Gastrocnemius medialis (tissue), 4 donors: ENCODE results near the gene REEP1. TPM values are rescaled to one million over a fixed set of nuclear protein-coding genes. Genes with fewer than 3 reads are reported as not detected.

Source experiments
- ATAC-seq, 2 donors: fragments of 150-250 bp; one replicate each; pipeline ENCODE4 v1.9.1; 2016
- DNase-seq, 2 donors: peaks; one replicate each; pipeline ENCODE4 v3.0.0-alpha.2; 2019
- H3K27ac ChIP-seq, 4 donors: fragments of 200-600 bp; sonication (generic); 1 replicate in 1 of 4; 2 replicates in 3 of 4; pipeline ENCODE4 v1.5.1; 2016 to 2018; ENCODE audit warnings: mild to moderate bottlenecking in 2 of 4, moderate library complexity in 1 of 4
- H3K27me3 ChIP-seq, 3 donors: fragments of 200-600 bp; sonication (generic) in 2 of 3; 1 replicate in 1 of 3; 2 replicates in 2 of 3; pipeline versions ENCODE4 v1.5.1 to v1.6.0; 2016 to 2019; ENCODE audit warnings: mild to moderate bottlenecking in 1 of 3, moderate library complexity in 1 of 3
- H3K36me3 ChIP-seq, 2 donors: fragments of 200-600 bp; sonication (generic) in 1 of 2; one replicate each; pipeline ENCODE4 v1.5.1; 2017 to 2018
- H3K4me1 ChIP-seq, 2 donors: fragments of 200-600 bp; sonication (generic) in 1 of 2; one replicate each; pipeline ENCODE4 v1.5.1; 2016 to 2017; ENCODE audit warnings: mild to moderate bottlenecking in 2 of 2
- H3K4me3 ChIP-seq, 4 donors: fragments of 200-600 bp; sonication (generic) in 3 of 4; 1 replicate in 1 of 4; 2 replicates in 3 of 4; pipeline ENCODE4 v1.5.1; 2016 to 2019; ENCODE audit warnings: mild to moderate bottlenecking in 2 of 4
- H3K9me3 ChIP-seq, 3 donors: fragments of 200-600 bp; sonication (generic) in 2 of 3; 1 replicate in 1 of 3; 2 replicates in 2 of 3; pipeline ENCODE4 v1.5.1; 2016 to 2019
- POLR2A ChIP-seq, 2 donors: fragments of 450-650 bp; IDR thresholded peaks; one replicate each; pipeline ENCODE4 v1.6.1; 2017; ENCODE audit warnings: antibody characterized with exemption in 2 of 2, mild to moderate bottlenecking in 2 of 2, moderate library complexity in 2 of 2
- in situ Hi-C, 4 donors: fragments of 200-750 bp; cut with MboI; loops; one replicate each; pipeline versions ENCODE4 v1.15.0 to v1.8.0; 2017; ENCODE audit warnings: low sequenced_read_pairs in 4 of 4
- intact Hi-C: fragments of 100-400 bp; cut with DNase I; formaldehyde crosslinking; loops from one replicate; pipeline ENCODE4 v1.15.1; 2023; ENCODE audit warnings: low total_unique reads
- total RNA-seq, 4 donors: library from RNA; depleted of rRNA; stranded (reverse); fragments of >200 nt; gene quantifications; one replicate each; pipeline versions ENCODE4 v1.1.0 to v1.2.3, GENCODE V29; 2016
- TF ChIP-seq, protein P1 (sequence below), 5 experiments: fragments of 450-650 bp in 3 of 5; fragments of 200-600 bp in 2 of 5; sonication (generic) in 2 of 5; IDR thresholded peaks in 4 of 5; conservative IDR thresholded peaks in 1 of 5; 1 replicate in 4 of 5; 2 replicates in 1 of 5; pipeline ENCODE4 v1.5.1; 2016 to 2019; ENCODE audit warnings: antibody characterized with exemption in 5 of 5, mild to moderate bottlenecking in 3 of 5, moderate library complexity in 3 of 5

REEP1 gene
- total RNA-seq, 4 donors from 2014 or later = 4.2 to 16.0 (median 6.3) TPM

DNA sequence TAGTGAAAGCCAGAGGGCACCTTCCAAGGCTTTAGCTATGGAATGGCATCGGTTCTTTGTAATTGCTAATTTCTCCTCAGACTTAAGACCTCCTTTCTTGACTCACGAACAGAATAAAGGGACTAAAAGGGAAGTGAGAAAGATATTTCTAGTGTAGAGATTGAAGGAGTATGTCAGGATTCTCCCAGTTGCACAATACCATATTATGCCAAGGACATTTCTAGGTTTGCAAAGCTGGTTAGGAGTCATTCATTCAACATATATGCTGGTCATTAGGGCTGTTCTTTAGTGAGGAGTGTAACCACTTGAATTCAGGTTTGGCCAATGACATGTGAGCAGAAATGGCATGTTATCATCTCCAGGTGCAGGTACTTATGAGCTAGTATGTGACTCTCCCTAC lies 7.4 kb downstream of the REEP1 start:
- no peaks in the 10 kb centered on the region for H3K36me3 ChIP-seq
- ATAC-seq (no peak), DNase-seq (no peak)
- H3K27ac ChIP-seq = no peak overlapping the region
- in situ Hi-C loops = no loop called here
- no peak overlapping the region for H3K4me3 ChIP-seq
- no peaks in the 10 kb centered on the region for H3K9me3 ChIP-seq
- no peak for TF ChIP-seq POLR2A (IDR thresholded peaks at IDR 0.05)
- TF ChIP-seq, protein P1, sequence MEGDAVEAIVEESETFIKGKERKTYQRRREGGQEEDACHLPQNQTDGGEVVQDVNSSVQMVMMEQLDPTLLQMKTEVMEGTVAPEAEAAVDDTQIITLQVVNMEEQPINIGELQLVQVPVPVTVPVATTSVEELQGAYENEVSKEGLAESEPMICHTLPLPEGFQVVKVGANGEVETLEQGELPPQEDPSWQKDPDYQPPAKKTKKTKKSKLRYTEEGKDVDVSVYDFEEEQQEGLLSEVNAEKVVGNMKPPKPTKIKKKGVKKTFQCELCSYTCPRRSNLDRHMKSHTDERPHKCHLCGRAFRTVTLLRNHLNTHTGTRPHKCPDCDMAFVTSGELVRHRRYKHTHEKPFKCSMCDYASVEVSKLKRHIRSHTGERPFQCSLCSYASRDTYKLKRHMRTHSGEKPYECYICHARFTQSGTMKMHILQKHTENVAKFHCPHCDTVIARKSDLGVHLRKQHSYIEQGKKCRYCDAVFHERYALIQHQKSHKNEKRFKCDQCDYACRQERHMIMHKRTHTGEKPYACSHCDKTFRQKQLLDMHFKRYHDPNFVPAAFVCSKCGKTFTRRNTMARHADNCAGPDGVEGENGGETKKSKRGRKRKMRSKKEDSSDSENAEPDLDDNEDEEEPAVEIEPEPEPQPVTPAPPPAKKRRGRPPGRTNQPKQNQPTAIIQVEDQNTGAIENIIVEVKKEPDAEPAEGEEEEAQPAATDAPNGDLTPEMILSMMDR (IDR thresholded peaks at IDR 0.05 in 4 of 5, conservative IDR thresholded peaks at IDR 0.05 in 1 of 5) = no peak
- no peaks in the 10 kb centered on the region for H3K27me3 ChIP-seq
- H3K4me1 ChIP-seq = peaks cover 15 to 20% of the 10 kb centered on the region in 2 donors
- intact Hi-C loops = no loop called here

DNA sequence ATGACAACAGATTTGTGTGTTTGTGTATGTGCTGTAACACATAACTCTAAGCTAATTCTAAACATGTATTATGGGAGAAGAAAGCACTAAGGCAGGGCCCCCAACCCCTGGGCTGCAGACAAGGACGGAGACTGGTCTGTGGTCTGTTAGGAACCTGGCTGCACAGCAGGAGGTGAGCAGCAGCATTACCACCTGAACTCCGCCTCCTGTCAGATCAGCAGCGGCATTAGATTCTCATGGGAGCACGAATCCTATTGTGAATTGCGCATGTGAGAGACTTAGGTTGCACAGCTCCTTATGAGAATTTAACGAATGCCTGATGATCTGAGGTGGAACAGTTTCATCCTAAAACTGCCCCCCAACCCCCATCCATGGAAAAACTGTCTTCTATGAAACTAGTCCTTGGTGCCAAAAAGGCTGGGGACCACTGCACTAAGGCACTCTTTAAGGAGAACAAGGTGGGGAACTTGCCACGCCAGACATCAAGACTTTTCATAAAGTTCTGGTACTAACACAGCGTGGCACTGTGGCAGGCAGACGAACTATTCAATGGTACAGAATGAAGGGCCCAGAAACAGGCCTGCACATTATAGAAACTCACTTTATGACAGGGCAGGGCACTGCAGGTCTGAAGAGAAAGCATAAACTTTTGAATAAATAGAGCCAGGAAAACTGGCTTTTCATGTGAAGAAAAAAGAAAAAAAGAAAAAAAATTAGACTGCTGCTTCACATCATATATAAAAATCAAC lies 14.0 kb downstream of the REEP1 start:
- TF ChIP-seq POLR2A (IDR thresholded peaks at IDR 0.05) = no peak
- Histone ChIP-seq H3K27ac (no peak overlapping the region), H3K27me3 (no peaks in the 10 kb centered on the region), H3K4me1 (peaks cover 0 to 4% of the 10 kb centered on the region in 2 donors), H3K36me3 (no peaks in the 10 kb centered on the region), H3K4me3 (no peak overlapping the region), H3K9me3 (no peaks in the 10 kb centered on the region)
- DNase-seq (no peak), ATAC-seq (no peak)
- in situ Hi-C loops = no loop called here
- intact Hi-C loops = no loop called here

DNA sequence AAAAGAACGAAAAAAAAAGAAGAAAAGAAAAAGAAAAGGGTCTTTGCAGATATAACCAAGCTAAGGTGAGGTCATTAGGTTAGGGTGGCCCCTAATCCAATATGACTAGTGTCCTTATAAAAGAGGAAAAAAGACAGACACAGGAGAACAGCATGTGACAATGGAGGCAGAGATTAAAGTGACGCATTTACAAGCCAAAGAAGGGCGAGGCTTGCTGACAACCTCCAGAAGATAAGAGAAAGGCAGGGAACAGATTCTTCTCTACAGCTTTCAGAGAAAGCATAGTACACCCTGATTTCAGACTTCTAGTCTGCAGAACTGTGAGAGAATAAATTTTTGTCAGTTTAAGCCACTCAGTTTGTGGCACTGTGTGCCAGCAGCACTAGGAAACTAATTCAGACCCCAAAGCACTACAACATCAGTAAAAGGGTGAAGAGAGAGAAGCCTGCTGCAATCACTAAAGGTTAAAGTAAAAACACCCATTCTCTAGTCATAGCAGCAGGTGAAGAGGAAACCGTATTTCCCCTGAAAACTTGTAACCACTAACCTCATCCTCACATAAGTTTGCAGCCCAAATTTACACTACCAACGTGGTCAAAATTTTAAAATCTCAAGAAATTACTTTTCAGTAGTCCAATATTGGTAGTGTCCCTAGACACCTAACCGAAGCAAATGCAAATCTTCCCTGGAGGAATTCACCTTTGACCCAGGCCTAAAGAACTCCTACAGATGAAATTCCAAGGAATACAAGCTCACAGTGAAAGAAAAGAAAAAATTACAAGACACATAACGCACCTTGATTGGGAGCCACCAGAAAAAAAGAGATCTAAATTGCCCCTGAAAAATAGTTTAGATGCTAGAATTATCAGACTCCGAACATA lies 17.5 kb downstream of the REEP1 start:
- no peaks in the 10 kb centered on the region for H3K36me3 ChIP-seq
- intact Hi-C loops = no loop called here
- peaks cover 0 to 4% of the 10 kb centered on the region in 2 donors for H3K4me1 ChIP-seq
- TF ChIP-seq, protein P1 (IDR thresholded peaks at IDR 0.05 in 4 of 5, conservative IDR thresholded peaks at IDR 0.05 in 1 of 5) = no peak
- TF ChIP-seq POLR2A (IDR thresholded peaks at IDR 0.05) = no peak
- ATAC-seq = no peak
- H3K27me3 ChIP-seq = no peaks in the 10 kb centered on the region
- in situ Hi-C loops = no loop called here
- H3K4me3 ChIP-seq = no peak overlapping the region
- H3K9me3 ChIP-seq = no peaks in the 10 kb centered on the region
- no peak overlapping the region for H3K27ac ChIP-seq
- DNase-seq = no peak

DNA sequence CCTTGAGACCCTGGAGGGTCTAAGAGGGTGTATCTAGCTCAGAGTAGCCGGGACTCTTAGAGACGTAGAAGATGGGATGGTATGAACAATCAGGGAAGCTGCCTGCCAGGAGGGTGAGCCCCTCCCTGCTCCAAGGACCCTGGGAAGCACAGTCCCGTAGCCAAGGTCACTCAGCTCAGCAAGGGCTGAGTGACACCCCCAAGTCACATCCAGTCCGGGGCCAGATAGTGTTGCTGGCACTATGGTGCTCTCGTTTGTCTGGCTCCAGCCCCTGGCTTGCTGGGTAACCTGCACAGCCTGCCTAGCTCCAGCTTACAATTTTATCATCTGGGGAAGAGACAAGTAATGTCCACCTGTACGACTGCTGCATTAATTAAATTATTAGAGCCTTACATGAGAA lies 22.3 kb downstream of the REEP1 start:
- no peak for TF ChIP-seq POLR2A (IDR thresholded peaks at IDR 0.05)
- TF ChIP-seq, protein P1 (IDR thresholded peaks at IDR 0.05 in 4 of 5, conservative IDR thresholded peaks at IDR 0.05 in 1 of 5) = no peak
- Histone ChIP-seq H3K36me3 (no peaks in the 10 kb centered on the region), H3K9me3 (no peaks in the 10 kb centered on the region), H3K27ac (no peak overlapping the region), H3K4me3 (no peak overlapping the region), H3K4me1 (peaks cover 9 to 18% of the 10 kb centered on the region in 2 donors), H3K27me3 (no peaks in the 10 kb centered on the region)
- DNase-seq (no peak), ATAC-seq (no peak)
- intact Hi-C loops = no loop called here
- in situ Hi-C loops = no loop called here

DNA sequence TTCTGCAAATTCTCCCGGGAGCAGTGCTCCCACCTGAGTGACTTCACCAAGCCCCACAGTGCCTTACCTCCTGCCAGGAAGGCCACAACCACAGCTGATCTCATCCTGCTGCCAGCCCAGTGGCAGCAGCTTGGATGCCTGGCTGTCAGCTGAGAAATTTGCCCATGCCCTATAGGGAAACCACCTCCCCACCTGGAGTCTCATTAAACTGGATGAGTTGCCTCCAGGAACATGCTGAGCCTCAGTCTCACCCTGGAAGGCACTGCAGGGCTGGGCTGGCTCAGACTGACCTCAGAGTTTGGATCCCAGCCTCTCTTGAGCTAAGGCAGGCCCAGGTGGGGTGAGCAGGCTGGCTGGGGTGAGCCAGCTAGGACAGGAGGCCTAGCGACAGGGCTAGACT lies 23.3 kb downstream of the REEP1 start:
- H3K4me1 ChIP-seq = peaks cover 12 to 16% of the 10 kb centered on the region in 2 donors
- H3K9me3 ChIP-seq = no peaks in the 10 kb centered on the region
- in situ Hi-C loops (no loop called here), intact Hi-C loops (no loop called here)
- ATAC-seq (no peak), DNase-seq (no peak)
- H3K36me3 ChIP-seq = no peaks in the 10 kb centered on the region
- no peaks in the 10 kb centered on the region for H3K27me3 ChIP-seq
- TF ChIP-seq, protein P1 (IDR thresholded peaks at IDR 0.05 in 4 of 5, conservative IDR thresholded peaks at IDR 0.05 in 1 of 5) = no peak
- TF ChIP-seq POLR2A (IDR thresholded peaks at IDR 0.05) = no peak
- no peak overlapping the region for H3K4me3 ChIP-seq
- no peak overlapping the region for H3K27ac ChIP-seq
